MV-4-11 (cell line): Measurements from ENCODE around the gene ZNF35.
A peak's percentile ranks its signal among the peaks of the same experiment; 100 is the strongest.
"Not testable (repeated sequence)": the region's sequence is repeated elsewhere in the genome, so short reads cannot be mapped to it uniquely, and the experiment has no call there.

Experiments used
- DNase-seq: peaks from one replicate; lab custom pipeline; 2025; lab: John Stamatoyannopoulos, UW

ZNF35 gene

DNA sequence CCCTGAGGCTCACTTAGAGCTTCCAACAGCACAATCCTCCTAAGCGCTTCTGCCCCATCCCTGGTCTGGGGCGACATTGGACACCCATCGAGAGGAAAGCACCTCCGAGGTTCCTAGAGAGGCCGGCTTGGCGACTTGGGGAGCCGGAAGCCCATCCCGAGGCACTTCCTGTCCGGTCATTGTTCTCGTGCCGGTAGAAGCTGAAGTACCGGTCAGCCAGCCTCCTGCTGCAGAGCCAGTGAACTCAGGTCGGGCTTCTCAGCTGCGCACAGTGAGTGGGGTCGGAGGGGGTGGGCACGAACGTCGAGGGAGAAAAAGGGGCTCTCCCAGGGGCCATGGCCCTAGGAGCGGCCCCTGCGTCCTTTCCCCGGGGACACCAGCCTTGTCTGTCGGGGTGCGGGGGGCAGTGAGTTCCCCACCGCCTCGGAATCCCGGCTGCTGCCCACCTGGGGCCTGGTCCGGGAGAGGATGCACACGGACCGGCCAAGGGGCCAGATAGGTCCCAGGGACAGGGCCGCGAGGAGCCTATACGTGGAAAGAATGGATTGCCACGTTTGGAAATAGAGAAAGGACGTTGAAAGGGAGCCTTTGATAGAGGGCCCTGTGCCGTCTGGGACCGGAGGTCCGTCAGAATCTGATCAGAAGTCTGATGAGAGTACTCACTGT, at the start of gene ZNF35:
Gene ZNF35 (plus strand): TSS at position 169 of the 666 bp plus-strand sequence. CDS start 2,336 bp downstream, outside the sequence.
- DNase-seq, result peak; percentile 58

GRCh38 chr3:44601749-44602148, 46.8 kb upstream of the ZNF35 start:
- DNase-seq, result no peak

GRCh38 chr3:44612678-44613077, 35.9 kb upstream of the ZNF35 start:
- DNase-seq, result peak; percentile 27

- peak; percentile 79 for DNase-seq
These were observed 23.6 kb upstream of the ZNF35 start, which contains the start of gene ZNF197 for GRCh38 chr3:44624749-44625480. Gene ZNF197 (plus strand): TSS chr3:44625036. CDS start chr3:44629155, 4,119 bp downstream.

GRCh38 chr3:44628716-44629115, 19.8 kb upstream of the ZNF35 start:
- DNase-seq, result no peak

- no peak for DNase-seq
These were observed 16.3 kb upstream of the ZNF35 start for GRCh38 chr3:44632193-44632592.

DNA sequence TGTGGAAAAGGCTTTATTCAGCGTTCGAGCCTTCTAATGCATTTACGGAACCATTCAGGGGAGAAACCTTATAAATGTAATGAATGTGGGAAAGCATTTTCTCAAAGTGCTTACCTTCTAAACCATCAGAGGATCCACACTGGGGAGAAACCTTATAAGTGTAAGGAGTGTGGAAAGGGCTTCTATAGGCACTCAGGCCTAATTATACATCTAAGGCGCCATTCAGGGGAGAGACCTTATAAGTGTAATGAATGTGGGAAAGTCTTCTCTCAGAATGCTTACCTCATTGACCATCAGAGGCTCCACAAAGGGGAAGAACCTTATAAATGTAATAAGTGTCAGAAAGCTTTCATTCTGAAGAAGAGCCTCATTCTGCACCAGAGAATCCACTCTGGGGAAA, 6.2 kb upstream of the ZNF35 start:
- DNase-seq, result no peak

- no peak for DNase-seq
These were observed 5.5 kb upstream of the ZNF35 start for GRCh38 chr3:44643024-44643423.

DNA sequence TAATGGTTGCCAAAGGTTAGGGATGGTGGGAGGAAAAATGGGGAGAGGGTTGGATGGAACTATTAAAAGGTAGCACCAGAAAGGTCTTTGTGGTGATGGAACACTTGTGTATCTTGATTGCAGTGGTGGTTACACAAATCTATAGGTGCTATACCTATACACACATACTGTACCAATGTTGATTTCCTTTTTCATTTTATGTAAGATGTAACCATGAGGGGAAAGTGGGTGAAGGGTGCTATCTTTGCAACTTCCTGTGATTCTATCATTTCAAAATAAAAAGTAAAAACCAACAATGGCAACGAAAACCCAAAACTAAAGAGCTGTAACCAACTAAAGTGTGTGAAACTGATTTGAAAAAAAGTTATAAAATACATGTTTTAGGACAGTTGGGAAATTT, 761 bp upstream of the ZNF35 start:
- DNase-seq, result no peak

DNA sequence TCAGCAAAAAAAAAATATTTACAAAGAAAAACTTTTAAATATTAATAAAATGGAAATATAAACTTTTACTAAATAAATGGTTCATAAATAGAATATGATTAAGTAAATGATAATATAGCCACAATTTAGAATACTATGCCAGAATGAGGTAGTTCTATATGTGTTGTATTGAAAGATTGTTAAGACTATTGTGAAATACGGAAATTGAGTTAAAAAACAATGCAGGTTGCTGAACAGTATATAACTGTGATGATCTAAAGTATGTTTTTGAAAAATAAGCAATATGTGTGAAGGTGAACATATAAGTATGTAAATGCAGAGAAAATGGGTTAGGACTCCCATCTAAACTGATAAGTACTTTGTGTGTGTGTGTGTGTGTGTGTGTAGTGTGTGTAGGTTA, 1.2 kb downstream of the ZNF35 start:
- DNase-seq, result no peak

DNA sequence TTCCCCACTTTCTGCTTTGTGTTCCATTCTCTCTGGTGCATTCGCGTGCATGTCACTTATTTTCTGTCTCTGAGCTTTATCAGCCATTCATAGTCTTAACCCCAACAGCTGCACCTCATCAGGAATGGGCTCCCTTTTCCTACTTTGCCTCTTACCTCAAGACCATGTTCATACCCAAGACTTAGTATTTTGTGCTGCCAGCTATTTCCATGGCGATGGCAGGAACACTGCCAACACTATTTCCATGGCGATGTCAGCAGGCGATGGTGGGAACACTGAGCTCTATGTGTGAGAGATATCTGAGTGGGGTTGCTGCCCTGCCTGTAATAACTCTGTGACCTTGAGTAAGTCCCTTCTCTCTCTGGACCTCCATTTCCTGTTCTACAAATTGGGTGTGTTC, 5.5 kb downstream of the ZNF35 start:
- no peak for DNase-seq

- DNase-seq, result no peak
These were observed 10.5 kb downstream of the ZNF35 start for GRCh38 chr3:44659015-44659414.

GRCh38 chr3:44659434-44659833, 10.9 kb downstream of the ZNF35 start:
- DNase-seq, result no peak

DNA sequence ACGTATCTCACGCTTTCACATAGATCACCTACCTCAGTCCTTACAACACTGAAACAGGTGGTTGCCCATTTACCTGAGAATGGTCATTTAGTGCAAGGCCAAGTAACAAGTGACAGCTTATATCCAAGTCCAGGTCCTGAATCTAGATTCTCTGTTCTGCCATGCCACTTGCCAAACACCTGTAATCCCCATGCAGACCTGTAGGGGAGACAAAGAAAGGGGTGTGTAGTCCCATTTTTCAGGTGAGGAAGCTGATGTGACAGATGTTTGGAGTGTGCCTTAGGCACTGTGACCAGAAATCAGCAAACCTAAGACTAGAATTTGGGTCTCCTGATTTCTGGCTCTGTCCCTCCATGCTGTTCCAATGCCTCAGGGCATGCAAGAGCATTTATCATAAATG, 12.7 kb downstream of the ZNF35 start:
- DNase-seq, result no peak

- no peak for DNase-seq
These were observed 16.6 kb downstream of the ZNF35 start for GRCh38 chr3:44665173-44665572.

GRCh38 chr3:44666346-44666745, 17.8 kb downstream of the ZNF35 start:
- no peak for DNase-seq

DNA sequence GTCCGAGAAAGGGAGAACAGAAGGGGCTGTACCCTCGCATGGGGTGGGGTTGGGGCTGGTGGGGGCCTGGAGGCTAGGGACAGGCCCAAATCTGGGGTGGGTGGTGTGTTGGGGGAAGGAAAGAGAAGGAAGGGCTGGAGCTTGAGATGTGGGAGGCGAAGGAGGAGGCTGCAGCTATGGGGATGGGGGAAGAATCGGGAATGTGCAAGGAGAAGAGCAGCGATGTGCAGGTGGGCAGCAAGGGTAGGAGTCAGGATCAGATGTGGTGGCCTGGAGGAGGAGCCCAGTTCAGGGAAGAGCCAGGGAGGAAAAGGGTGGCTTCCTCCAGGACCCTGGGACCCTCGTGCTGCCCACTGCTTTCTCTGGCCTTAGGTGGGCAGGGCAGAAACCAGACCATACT, 21.2 kb downstream of the ZNF35 start:
- DNase-seq, result no peak

- not testable (repeated sequence) for DNase-seq
These were observed 24.9 kb downstream of the ZNF35 start for GRCh38 chr3:44673466-44673865.

GRCh38 chr3:44674211-44674610, 25.7 kb downstream of the ZNF35 start:
- DNase-seq, result no peak

DNA sequence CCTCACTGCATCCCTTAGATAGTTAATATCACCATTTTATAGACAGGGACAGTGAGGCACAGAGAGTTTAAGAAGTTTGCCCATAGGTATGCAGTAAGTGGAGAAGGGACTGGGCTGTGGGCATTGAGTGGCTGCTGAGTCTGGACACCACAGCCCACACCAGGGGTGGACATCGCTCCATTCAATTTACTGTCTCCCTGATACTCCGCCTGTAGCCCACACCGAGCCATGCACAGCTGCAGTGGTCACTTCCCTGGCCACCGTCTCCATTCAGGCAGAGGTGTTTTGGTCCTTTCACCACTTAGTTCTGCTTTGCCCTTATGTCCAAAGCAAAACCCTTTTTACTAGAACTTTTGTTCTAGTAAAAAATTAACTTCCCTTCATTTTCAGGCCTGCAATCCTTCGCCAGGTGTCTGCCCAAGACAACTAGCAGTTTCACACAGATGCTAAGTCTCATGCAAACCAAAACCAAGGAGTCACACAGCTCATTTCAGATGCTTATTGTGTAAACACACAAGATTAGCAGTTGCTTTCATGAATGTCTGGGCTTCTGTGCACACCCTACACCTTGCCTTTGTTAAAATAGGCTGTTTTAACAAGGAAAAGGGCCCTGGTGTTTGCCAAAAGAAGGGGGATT, 30.1 kb downstream of the ZNF35 start:
- DNase-seq, result no peak

- DNase-seq, result no peak
These were observed 32.5 kb downstream of the ZNF35 start for GRCh38 chr3:44680921-44681455.

- DNase-seq, result no peak
These were observed 33.8 kb downstream of the ZNF35 start for GRCh38 chr3:44682182-44682896.
